ENCODE data around the gene NSMF. TPM values are rescaled to one million over a fixed set of nuclear protein-coding genes. Genes with fewer than 3 reads are reported as not detected.

NSMF gene
- total RNA-seq, 5 donors from 2014 or later (not counting 1 experiment from before 2014, with no cell fraction given): 40.5 to 89.5 (median 51.7) TPM

- Histone ChIP-seq H3K36me3 (ENCODE audit: control insufficient read depth in 2 of 2, extremely low read depth in 1 of 2, insufficient read depth in 1 of 2, low read length in 1 of 2) (peaks cover 0 to 1% of the 10 kb centered on the region in 2 donors), H3K4me3 (ENCODE audit: control insufficient read depth in 1 of 2, extremely low read depth in 1 of 2, low read length in 1 of 2) (no peak overlapping the region), H3K9me3 (no peaks in the 10 kb centered on the region), H3K27ac (ENCODE audit: low read length) (no peak overlapping the region), H3K4me1 (ENCODE audit: control insufficient read depth in 1 of 2, extremely low read depth in 1 of 2, insufficient read depth in 2 of 2, low read length in 2 of 2) (no peaks in the 10 kb centered on the region), H3K27me3 (replicated peaks in 1 of 2; ENCODE audit: control insufficient read depth in 2 of 2, extremely low read depth in 1 of 2, insufficient read depth in 2 of 2, low read length in 1 of 2) (peaks cover 0 to 6% of the 10 kb centered on the region in 2 experiments)
- POLR2A ChIA-PET: no interaction called here
- no peaks in the 10 kb centered on the region for H3K9me3 Mint-ChIP-seq
- H3K27me3 Mint-ChIP-seq: no peaks in the 10 kb centered on the region
- H3K36me3 Mint-ChIP-seq: no peaks in the 10 kb centered on the region
- H3K27ac Mint-ChIP-seq: peak overlapping the region; percentile 58 to 59
- peak in 1 of 4 experiments; percentile 64 for ATAC-seq (replicated peaks in 1 of 4)
- CTCF ChIA-PET: no interaction called here
- DNase-seq: no peak
- 39% methylated on average over 10 of the region's 26 CpGs for WGBS (ENCODE audit: insufficient coverage)
- peaks cover 0 to 11% (median 10%) of the 10 kb centered on the region in 3 donors for H3K4me1 Mint-ChIP-seq
- no peak overlapping the region for H3K4me3 Mint-ChIP-seq
Measured at GRCh38 chr9:137482094-137482781, 23.1 kb upstream of the NSMF start.

- no peak overlapping the region for H3K4me3 Mint-ChIP-seq
- H3K4me1 Mint-ChIP-seq: peaks cover 0 to 11% (median 10%) of the 10 kb centered on the region in 3 donors
- no peaks in the 10 kb centered on the region for H3K27me3 Mint-ChIP-seq
- Histone ChIP-seq H3K9me3 (no peaks in the 10 kb centered on the region), H3K4me3 (ENCODE audit: control insufficient read depth in 1 of 2, extremely low read depth in 1 of 2, low read length in 1 of 2) (no peak overlapping the region), H3K36me3 (ENCODE audit: control insufficient read depth in 2 of 2, extremely low read depth in 1 of 2, insufficient read depth in 1 of 2, low read length in 1 of 2) (no peaks in the 10 kb centered on the region), H3K4me1 (ENCODE audit: control insufficient read depth in 1 of 2, extremely low read depth in 1 of 2, insufficient read depth in 2 of 2, low read length in 2 of 2) (no peaks in the 10 kb centered on the region), H3K27me3 (replicated peaks in 1 of 2; ENCODE audit: control insufficient read depth in 2 of 2, extremely low read depth in 1 of 2, insufficient read depth in 2 of 2, low read length in 1 of 2) (peaks cover 0 to 6% of the 10 kb centered on the region in 2 experiments), H3K27ac (ENCODE audit: low read length) (no peak overlapping the region)
- 87% methylated on average over 32 of the region's 38 CpGs for WGBS (ENCODE audit: insufficient coverage)
- POLR2A ChIA-PET: no interaction called here
- no peak overlapping the region for H3K27ac Mint-ChIP-seq
- DNase-seq (no peak), ATAC-seq (replicated peaks in 1 of 4) (no peak)
- H3K36me3 Mint-ChIP-seq: peaks cover 2% of the 10 kb centered on the region
- CTCF ChIA-PET: no interaction called here
- H3K9me3 Mint-ChIP-seq: peaks cover 3 to 4% (median 3%) of the 10 kb centered on the region in 3 donors
Measured at GRCh38 chr9:137480686-137481683, 21.9 kb upstream of the NSMF start.

- Histone ChIP-seq H3K9me3 (peaks cover 3% of the 10 kb centered on the region), H3K27ac (ENCODE audit: low read length) (no peak overlapping the region), H3K4me3 (ENCODE audit: control insufficient read depth in 1 of 2, extremely low read depth in 1 of 2, low read length in 1 of 2) (no peak overlapping the region), H3K36me3 (ENCODE audit: control insufficient read depth in 2 of 2, extremely low read depth in 1 of 2, insufficient read depth in 1 of 2, low read length in 1 of 2) (no peaks in the 10 kb centered on the region), H3K4me1 (ENCODE audit: control insufficient read depth in 1 of 2, extremely low read depth in 1 of 2, insufficient read depth in 2 of 2, low read length in 2 of 2) (no peaks in the 10 kb centered on the region), H3K27me3 (replicated peaks in 1 of 2; ENCODE audit: control insufficient read depth in 2 of 2, extremely low read depth in 1 of 2, insufficient read depth in 2 of 2, low read length in 1 of 2) (no peaks in the 10 kb centered on the region)
- no peak for ATAC-seq (replicated peaks in 1 of 4)
- ChIA-PET POLR2A (no interaction called here), CTCF (no interaction called here)
- peaks cover 6 to 9% (median 7%) of the 10 kb centered on the region in 3 donors for H3K9me3 Mint-ChIP-seq
- H3K4me1 Mint-ChIP-seq: peaks cover 0 to 11% (median 10%) of the 10 kb centered on the region in 3 donors
- H3K36me3 Mint-ChIP-seq: peaks cover 7% of the 10 kb centered on the region
- no peak overlapping the region for H3K4me3 Mint-ChIP-seq
- no peaks in the 10 kb centered on the region for H3K27me3 Mint-ChIP-seq
- WGBS (ENCODE audit: insufficient coverage): 89% methylated on average over 30 of the region's 32 CpGs
- no peak for DNase-seq
- no peak overlapping the region for H3K27ac Mint-ChIP-seq
Measured at GRCh38 chr9:137479892-137480685, 21.0 kb upstream of the NSMF start.

- Histone ChIP-seq H3K9me3 (peaks cover 3% of the 10 kb centered on the region), H3K36me3 (ENCODE audit: control insufficient read depth in 2 of 2, extremely low read depth in 1 of 2, insufficient read depth in 1 of 2, low read length in 1 of 2) (no peaks in the 10 kb centered on the region), H3K27me3 (replicated peaks in 1 of 2; ENCODE audit: control insufficient read depth in 2 of 2, extremely low read depth in 1 of 2, insufficient read depth in 2 of 2, low read length in 1 of 2) (no peaks in the 10 kb centered on the region), H3K27ac (ENCODE audit: low read length) (no peak overlapping the region), H3K4me1 (ENCODE audit: control insufficient read depth in 1 of 2, extremely low read depth in 1 of 2, insufficient read depth in 2 of 2, low read length in 2 of 2) (no peaks in the 10 kb centered on the region), H3K4me3 (ENCODE audit: control insufficient read depth in 1 of 2, extremely low read depth in 1 of 2, low read length in 1 of 2) (no peak overlapping the region)
- 91% methylated on average over 36 of the region's 36 CpGs for WGBS (ENCODE audit: insufficient coverage)
- no peak for DNase-seq
- Mint-ChIP-seq H3K36me3 (peaks cover 10% of the 10 kb centered on the region), H3K27me3 (no peaks in the 10 kb centered on the region), H3K9me3 (peaks cover 6 to 11% (median 10%) of the 10 kb centered on the region in 3 donors), H3K4me1 (peaks cover 0 to 11% (median 10%) of the 10 kb centered on the region in 3 donors), H3K4me3 (no peak overlapping the region), H3K27ac (peak overlapping the region in 1 of 2 donors; percentile 66)
- ATAC-seq (replicated peaks in 1 of 4): no peak
- CTCF ChIA-PET: no interaction called here
- POLR2A ChIA-PET: no interaction called here
Measured at GRCh38 chr9:137478962-137479861, 20.1 kb upstream of the NSMF start.

GRCh38 chr9:137478613-137478961, 19.5 kb upstream of the NSMF start:
- Mint-ChIP-seq H3K36me3 (peaks cover 11% of the 10 kb centered on the region), H3K27ac (no peak overlapping the region), H3K9me3 (peaks cover 6 to 15% (median 11%) of the 10 kb centered on the region in 3 donors), H3K4me3 (no peak overlapping the region), H3K4me1 (peaks cover 0 to 11% (median 10%) of the 10 kb centered on the region in 3 donors), H3K27me3 (no peaks in the 10 kb centered on the region)
- 88% methylated on average over 11 of the region's 11 CpGs for WGBS (ENCODE audit: insufficient coverage)
- ChIA-PET POLR2A (no interaction called here), CTCF (no interaction called here)
- DNase-seq (no peak), ATAC-seq (replicated peaks in 1 of 4) (no peak)
- Histone ChIP-seq H3K9me3 (peaks cover 3% of the 10 kb centered on the region), H3K4me3 (ENCODE audit: control insufficient read depth in 1 of 2, extremely low read depth in 1 of 2, low read length in 1 of 2) (no peak overlapping the region), H3K36me3 (ENCODE audit: control insufficient read depth in 2 of 2, extremely low read depth in 1 of 2, insufficient read depth in 1 of 2, low read length in 1 of 2) (no peaks in the 10 kb centered on the region), H3K4me1 (ENCODE audit: control insufficient read depth in 1 of 2, extremely low read depth in 1 of 2, insufficient read depth in 2 of 2, low read length in 2 of 2) (no peaks in the 10 kb centered on the region), H3K27ac (ENCODE audit: low read length) (no peak overlapping the region), H3K27me3 (replicated peaks in 1 of 2; ENCODE audit: control insufficient read depth in 2 of 2, extremely low read depth in 1 of 2, insufficient read depth in 2 of 2, low read length in 1 of 2) (no peaks in the 10 kb centered on the region)
